GM23248 (cell line): Measurements from ENCODE around the gene PRG2. TPM values are rescaled to one million over a fixed set of nuclear protein-coding genes. Genes with fewer than 3 reads are reported as not detected.

Experiments used
- DNase-seq: peaks from one replicate; pipeline ENCODE4 v3.0.0-alpha.2; 2015
- H2AFZ ChIP-seq: fragments of 200-600 bp; sonication (generic); 2 replicates; pipeline ENCODE4 v1.6.1; 2016; ENCODE audit warnings: antibody characterized with exemption
- H3F3A ChIP-seq: fragments of 200-600 bp; sonication (generic); 2 replicates; pipeline ENCODE4 v1.6.1; 2016; ENCODE audit warnings: mild to moderate bottlenecking, antibody characterized with exemption, mixed run types; ENCODE audit not compliant: insufficient read depth
- H3K27ac ChIP-seq: fragments of 200-600 bp; sonication (generic); 2 replicates; pipeline ENCODE4 v1.5.1; 2016; ENCODE audit warnings: mild to moderate bottlenecking
- H3K27me3 ChIP-seq: fragments of 200-600 bp; sonication (generic); replicated peaks from 2 replicates; pipeline ENCODE4 v1.6.1; 2016; ENCODE audit warnings: mild to moderate bottlenecking; ENCODE audit not compliant: insufficient read depth
- H3K36me3 ChIP-seq: fragments of 200-600 bp; sonication (generic); 2 replicates; pipeline ENCODE4 v1.6.1; 2016; ENCODE audit warnings: low read depth, mild to moderate bottlenecking
- H3K4me1 ChIP-seq: fragments of 200-600 bp; sonication (generic); 2 replicates; pipeline ENCODE4 v1.6.1; 2016; ENCODE audit warnings: mild to moderate bottlenecking; ENCODE audit not compliant: insufficient read depth
- H3K4me2 ChIP-seq: fragments of 200-600 bp; sonication (generic); one replicate; pipeline ENCODE4 v1.6.1; 2016; ENCODE audit warnings: mild to moderate bottlenecking; ENCODE audit not compliant: unreplicated experiment
- H3K4me3 ChIP-seq: fragments of 200-600 bp; sonication (generic); 2 replicates; pipeline ENCODE4 v1.5.1; 2016; ENCODE audit warnings: mild to moderate bottlenecking
- H3K79me2 ChIP-seq: fragments of 200-600 bp; sonication (generic); 2 replicates; pipeline ENCODE4 v1.6.1; 2016; ENCODE audit warnings: mild to moderate bottlenecking; ENCODE audit not compliant: insufficient read depth
- H3K9ac ChIP-seq: fragments of 200-600 bp; sonication (generic); 2 replicates; pipeline ENCODE4 v1.6.1; 2016; ENCODE audit warnings: mild to moderate bottlenecking
- H3K9me2 ChIP-seq: fragments of 200-600 bp; sonication (generic); 2 replicates; pipeline ENCODE4 v1.6.1; 2016; ENCODE audit warnings: mixed run types, mild to moderate bottlenecking, moderate library complexity; ENCODE audit not compliant: insufficient read depth
- H3K9me3 ChIP-seq: fragments of 200-600 bp; sonication (generic); one replicate; pipeline ENCODE4 v1.6.1; 2017; ENCODE audit warnings: low read depth
- H4K20me1 ChIP-seq: fragments of 200-600 bp; sonication (generic); 2 replicates; pipeline ENCODE4 v1.6.0; 2016; ENCODE audit not compliant: insufficient read depth
- EZH2 ChIP-seq: fragments of 200-600 bp; sonication (generic); IDR thresholded peaks from 2 replicates; pipeline ENCODE4 v1.6.1; 2018; ENCODE audit warnings: antibody characterized with exemption, mild to moderate bottlenecking; ENCODE audit not compliant: insufficient read depth, poor library complexity, severe bottlenecking
- EZH2phosphoT487 ChIP-seq: fragments of 200-600 bp; sonication (generic); IDR thresholded peaks from 2 replicates; pipeline ENCODE4 v1.6.1; 2018; ENCODE audit warnings: antibody characterized with exemption, moderate library complexity, mild to moderate bottlenecking, low read depth; ENCODE audit not compliant: insufficient read depth
- WGBS, 2 experiments: methylation state at CpG; one replicate each; pipeline ENCODE4 v1.1.6; 2015 to 2017; ENCODE audit warnings: low lambda C conversion rate in 2 of 2, low coverage in 1 of 2; ENCODE audit errors: missing lambda C conversion rate in 2 of 2; 5-methylcytosine and 5-hydroxymethylcytosine counted together
- in situ Hi-C: fragments of 300-500 bp; cut with MboI; formaldehyde crosslinking; loops from 2 replicates; pipeline ENCODE4 v1.15.0; 2020
- polyA plus RNA-seq: library from polyadenylated mRNA; unstranded; fragments of >200 nt; fragmentation: Nextera tagmentation; extraction: Ambion mirVana; gene quantifications from 2 replicates; pipeline ENCODE4 v1.2.1, GENCODE V29; 2016
- total RNA-seq: library from RNA; depleted of rRNA; stranded (reverse); fragments of >200 nt; shearing (Covaris generic); gene quantifications from 2 replicates; pipeline ENCODE4 v1.2.3, GENCODE V29; 2014

PRG2 gene
- total and polyA plus RNA-seq, 2 experiments from 2014 or later, result 2.2 to 2.8 TPM

- WGBS, 2 experiments, result 92% methylated on average over 4 of the region's 4 CpGs
- TF ChIP-seq EZH2 (no peak), EZH2phosphoT487 (no peak)
- no peaks in the 10 kb centered on the region for H3K9me2 ChIP-seq
- no peak overlapping the region for H3K27ac ChIP-seq
- no peak overlapping the region for H3K9ac ChIP-seq
- no peak overlapping the region for H3K4me3 ChIP-seq
- no peak for DNase-seq
- H3K4me2 ChIP-seq, result no peak overlapping the region
- H4K20me1 ChIP-seq, result no peaks in the 10 kb centered on the region
- 0 out of 2 replicates have a peak, but pooled peaks cover 3% of the 10 kb centered on the region for H3K79me2 ChIP-seq
- H2AFZ ChIP-seq, result no peak overlapping the region
- peaks cover 4% of the 10 kb centered on the region; the same call in 1 of the 2 replicates for H3K36me3 ChIP-seq
- in situ Hi-C loops, result no loop called here
- no peaks in the 10 kb centered on the region for H3K27me3 ChIP-seq
- no peaks in the 10 kb centered on the region for H3K9me3 ChIP-seq
- peaks cover 28% of the 10 kb centered on the region for H3F3A ChIP-seq
- peaks cover 34% of the 10 kb centered on the region for H3K4me1 ChIP-seq
Measured at GRCh38 chr11:57422669-57423068, 32.2 kb upstream of the PRG2 start.

DNA sequence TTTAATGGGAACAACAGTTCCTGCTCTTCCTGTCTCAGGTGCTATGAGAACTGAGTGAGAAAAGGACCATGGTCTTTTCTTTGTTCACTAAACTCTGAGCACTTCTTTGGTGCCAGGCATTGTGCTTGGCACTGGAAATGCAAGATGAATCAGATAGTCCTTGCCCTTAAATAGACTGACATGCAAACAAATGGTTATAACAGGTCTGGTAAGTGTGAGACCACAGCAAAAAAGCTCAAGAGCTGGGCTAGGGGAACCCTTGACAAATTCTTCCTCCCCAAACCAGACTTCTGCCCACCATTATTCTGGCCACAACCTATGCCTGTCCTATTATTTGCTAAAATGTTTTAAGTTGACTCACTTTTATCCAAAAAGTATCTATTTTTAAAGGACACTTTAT, 31.4 kb upstream of the PRG2 start:
- Histone ChIP-seq H3K4me3 (no peak overlapping the region), H3K4me2 (no peak overlapping the region), H3K9ac (no peak overlapping the region), H3K79me2 (0 out of 2 replicates have a peak, but pooled peaks cover 3% of the 10 kb centered on the region), H3K4me1 (peaks cover 28% of the 10 kb centered on the region), H3K9me2 (no peaks in the 10 kb centered on the region), H2AFZ (no peak overlapping the region), H3K9me3 (no peaks in the 10 kb centered on the region), H3K27me3 (no peaks in the 10 kb centered on the region), H3K36me3 (peaks cover 7% of the 10 kb centered on the region; the same call in 1 of the 2 replicates), H3F3A (peaks cover 30% of the 10 kb centered on the region), H3K27ac (no peak overlapping the region), H4K20me1 (no peaks in the 10 kb centered on the region)
- DNase-seq, result no peak
- TF ChIP-seq EZH2phosphoT487 (no peak), EZH2 (no peak)
- in situ Hi-C loops, result no loop called here

GRCh38 chr11:57421066-57421465, 30.6 kb upstream of the PRG2 start:
- in situ Hi-C loops, result no loop called here
- Histone ChIP-seq H3K9me2 (no peaks in the 10 kb centered on the region), H4K20me1 (no peaks in the 10 kb centered on the region), H3K27ac (no peak overlapping the region), H3F3A (peaks cover 27% of the 10 kb centered on the region), H3K9ac (no peak overlapping the region), H3K4me1 (peaks cover 25% of the 10 kb centered on the region), H2AFZ (no peak overlapping the region), H3K79me2 (0 out of 2 replicates have a peak, but pooled peaks cover 3% of the 10 kb centered on the region), H3K4me3 (no peak overlapping the region), H3K27me3 (no peaks in the 10 kb centered on the region), H3K9me3 (no peaks in the 10 kb centered on the region), H3K36me3 (peaks cover 7% of the 10 kb centered on the region; the same call in 1 of the 2 replicates), H3K4me2 (no peak overlapping the region)
- no peak for DNase-seq
- WGBS, 2 experiments, result 92 to 99% methylated on average over 4 of the region's 4 CpGs
- TF ChIP-seq EZH2 (no peak), EZH2phosphoT487 (no peak)

DNA sequence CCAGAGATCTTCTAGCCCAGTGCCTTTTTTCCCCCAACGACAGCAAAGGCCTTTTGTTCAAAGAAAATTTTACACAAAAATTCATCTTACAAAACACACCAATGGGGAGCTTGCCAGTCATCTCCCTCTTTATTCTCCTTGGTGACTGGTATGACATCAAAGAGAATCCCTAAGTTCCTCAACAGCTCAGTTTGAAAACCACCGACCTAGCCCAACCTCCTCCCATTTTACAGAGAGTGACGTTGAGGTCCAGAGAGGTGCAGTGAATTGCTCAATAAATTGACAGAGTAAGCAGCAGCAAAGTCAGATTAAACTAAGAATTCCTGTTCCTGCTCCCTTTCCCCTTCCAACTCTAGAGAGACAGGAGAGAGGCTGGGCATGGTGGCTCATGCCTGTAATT, 28.7 kb upstream of the PRG2 start:
- Histone ChIP-seq H3K9me2 (no peaks in the 10 kb centered on the region), H3K27ac (no peak overlapping the region), H3K4me3 (no peak overlapping the region), H3K79me2 (0 out of 2 replicates have a peak, but pooled peaks cover under 1% of the 10 kb centered on the region), H3K9ac (no peak overlapping the region), H3K9me3 (no peaks in the 10 kb centered on the region), H3K4me1 (peaks cover 6% of the 10 kb centered on the region), H4K20me1 (no peaks in the 10 kb centered on the region), H3F3A (peaks cover 18% of the 10 kb centered on the region), H3K27me3 (no peaks in the 10 kb centered on the region), H2AFZ (no peak overlapping the region), H3K4me2 (no peak overlapping the region), H3K36me3 (peaks cover 15% of the 10 kb centered on the region)
- no peak for DNase-seq
- in situ Hi-C loops, result no loop called here
- no peak for TF ChIP-seq EZH2phosphoT487
- no peak for TF ChIP-seq EZH2
- 95 to 97% methylated on average over 3 of the region's 3 CpGs for WGBS, 2 experiments

GRCh38 chr11:57418131-57418530, 27.7 kb upstream of the PRG2 start:
- H3K9me2 ChIP-seq, result no peaks in the 10 kb centered on the region
- no peak overlapping the region for H3K9ac ChIP-seq
- no peak for DNase-seq
- H3K4me2 ChIP-seq, result no peak overlapping the region
- peaks cover 18% of the 10 kb centered on the region for H3F3A ChIP-seq
- H2AFZ ChIP-seq, result no peak overlapping the region
- no peaks in the 10 kb centered on the region for H3K9me3 ChIP-seq
- in situ Hi-C loops, result no loop called here
- H4K20me1 ChIP-seq, result no peaks in the 10 kb centered on the region
- H3K4me3 ChIP-seq, result no peak overlapping the region
- peaks cover 5% of the 10 kb centered on the region for H3K4me1 ChIP-seq
- peaks cover 15% of the 10 kb centered on the region for H3K36me3 ChIP-seq
- TF ChIP-seq EZH2phosphoT487, result no peak
- no peak for TF ChIP-seq EZH2
- H3K79me2 ChIP-seq, result no peaks in the 10 kb centered on the region
- H3K27me3 ChIP-seq, result no peaks in the 10 kb centered on the region
- H3K27ac ChIP-seq, result no peak overlapping the region
